ENCODE results near the gene RPL9. TPM values are rescaled to one million over a fixed set of nuclear protein-coding genes. Genes with fewer than 3 reads are reported as not detected.

Gene RPL9
- total and polyA plus RNA-seq, 2 of the 13 experiments (the other 11 are each of a cell fraction or from before 2014, with no cell fraction given): 993 to 2,148 TPM

DNA sequence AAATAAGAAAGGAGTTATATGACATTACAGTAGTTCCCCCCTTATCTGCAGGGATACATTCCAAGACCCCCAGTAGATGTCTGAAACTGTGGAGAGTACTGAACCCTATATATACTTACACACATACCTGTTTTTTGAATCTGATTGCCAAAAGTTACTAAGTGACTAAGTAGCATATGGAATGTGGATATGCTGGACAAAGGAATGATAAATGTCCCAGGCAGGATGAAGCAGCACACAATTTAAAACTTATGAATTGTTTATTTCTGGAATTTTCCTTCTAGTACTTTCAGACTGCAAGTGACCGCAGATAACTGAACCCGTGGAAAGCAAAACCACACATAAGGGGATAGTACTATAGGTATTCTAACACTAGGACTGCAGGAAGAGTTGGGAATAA is 45.8 kb upstream of the RPL9 start (continued):
- TF ChIP-seq ZNF512B (CRISPR knock-in tag; IDR thresholded peaks at IDR 0.05; ENCODE audit: borderline replicate concordance) (no peak), ZSCAN12 (CRISPR knock-in tag; IDR thresholded peaks at IDR 0.05) (no peak), ZUFSP (CRISPR knock-in tag; IDR thresholded peaks at IDR 0.05; ENCODE audit: borderline replicate concordance) (no peak), GRHL1 (CRISPR knock-in tag; conservative IDR thresholded peaks at IDR 0.05) (no peak), ZNF143 (CRISPR knock-in tag; IDR thresholded peaks at IDR 0.05) (no peak), DDIT3 (CRISPR knock-in tag; IDR thresholded peaks at IDR 0.05) (no peak), SMC3 (IDR thresholded peaks at IDR 0.05; ENCODE audit: low read length) (no peak), RBM22 (optimal IDR thresholded peaks at IDR 0.05; ENCODE audit: low read length) (peak; percentile 88), E2F2 (CRISPR knock-in tag; IDR thresholded peaks at IDR 0.05; ENCODE audit: borderline replicate concordance) (no peak), ATF3 (CRISPR knock-in tag; IDR thresholded peaks at IDR 0.05) (no peak), KMT2B (CRISPR knock-in tag; IDR thresholded peaks at IDR 0.05) (no peak), NR3C1 (CRISPR knock-in tag; IDR thresholded peaks at IDR 0.05) (no peak)
- TF ChIP-seq, protein P1, sequence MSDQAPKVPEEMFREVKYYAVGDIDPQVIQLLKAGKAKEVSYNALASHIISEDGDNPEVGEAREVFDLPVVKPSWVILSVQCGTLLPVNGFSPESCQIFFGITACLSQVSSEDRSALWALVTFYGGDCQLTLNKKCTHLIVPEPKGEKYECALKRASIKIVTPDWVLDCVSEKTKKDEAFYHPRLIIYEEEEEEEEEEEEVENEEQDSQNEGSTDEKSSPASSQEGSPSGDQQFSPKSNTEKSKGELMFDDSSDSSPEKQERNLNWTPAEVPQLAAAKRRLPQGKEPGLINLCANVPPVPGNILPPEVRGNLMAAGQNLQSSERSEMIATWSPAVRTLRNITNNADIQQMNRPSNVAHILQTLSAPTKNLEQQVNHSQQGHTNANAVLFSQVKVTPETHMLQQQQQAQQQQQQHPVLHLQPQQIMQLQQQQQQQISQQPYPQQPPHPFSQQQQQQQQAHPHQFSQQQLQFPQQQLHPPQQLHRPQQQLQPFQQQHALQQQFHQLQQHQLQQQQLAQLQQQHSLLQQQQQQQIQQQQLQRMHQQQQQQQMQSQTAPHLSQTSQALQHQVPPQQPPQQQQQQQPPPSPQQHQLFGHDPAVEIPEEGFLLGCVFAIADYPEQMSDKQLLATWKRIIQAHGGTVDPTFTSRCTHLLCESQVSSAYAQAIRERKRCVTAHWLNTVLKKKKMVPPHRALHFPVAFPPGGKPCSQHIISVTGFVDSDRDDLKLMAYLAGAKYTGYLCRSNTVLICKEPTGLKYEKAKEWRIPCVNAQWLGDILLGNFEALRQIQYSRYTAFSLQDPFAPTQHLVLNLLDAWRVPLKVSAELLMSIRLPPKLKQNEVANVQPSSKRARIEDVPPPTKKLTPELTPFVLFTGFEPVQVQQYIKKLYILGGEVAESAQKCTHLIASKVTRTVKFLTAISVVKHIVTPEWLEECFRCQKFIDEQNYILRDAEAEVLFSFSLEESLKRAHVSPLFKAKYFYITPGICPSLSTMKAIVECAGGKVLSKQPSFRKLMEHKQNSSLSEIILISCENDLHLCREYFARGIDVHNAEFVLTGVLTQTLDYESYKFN (CRISPR knock-in tag; conservative IDR thresholded peaks at IDR 0.05): no peak

All from HepG2 (cell line).